Bronchial epithelial cell (primary cell): Measurements from ENCODE around the gene NTM. TPM values are rescaled to one million over a fixed set of nuclear protein-coding genes. Genes with fewer than 3 reads are reported as not detected.

ENCODE experiments used
- DNase-seq: peaks from one replicate; pipeline ENCODE4 v3.0.0-alpha.2; 2010; ENCODE audit warnings: low read depth
- FAIRE-seq: peaks from 2 replicates; lab custom pipeline; 2011; peaks lifted over from hg19 to GRCh38; lab: Jason Lieb, UNC
- H3K27me3 ChIP-seq: 2 replicates; pipeline ENCODE4 v1.5.1; 2011; ENCODE audit warnings: low read length; ENCODE audit not compliant: control insufficient read depth, insufficient read depth
- H3K36me3 ChIP-seq: 2 replicates; pipeline ENCODE4 v1.5.1; 2011; ENCODE audit warnings: low read length; ENCODE audit not compliant: control insufficient read depth, insufficient read depth
- H3K4me3 ChIP-seq: 2 replicates; pipeline ENCODE4 v1.5.1; 2011; ENCODE audit warnings: mild to moderate bottlenecking, low read depth, low read length, control low read depth
- CTCF ChIP-seq: IDR thresholded peaks from 2 replicates; pipeline ENCODE4 v1.5.1; 2011; ENCODE audit warnings: mild to moderate bottlenecking, moderate library complexity, low read length, control low read depth, inconsistent platforms; ENCODE audit not compliant: insufficient read depth, severe bottlenecking
- total RNA-seq: library from RNA; depleted of rRNA; stranded (reverse); fragments of >200 nt; gene quantifications from 2 replicates; pipeline ENCODE4 v1.2.1, GENCODE V29; 2014

Gene NTM
- total RNA-seq, 1 donor from 2014 or later = 4.2 TPM

GRCh38 chr11:131916638-131917037 is 546.2 kb downstream of the NTM start:
- no peak for TF ChIP-seq CTCF
- Histone ChIP-seq H3K4me3 (no peak overlapping the region), H3K27me3 (no peaks in the 10 kb centered on the region), H3K36me3 (no peaks in the 10 kb centered on the region)
- no peak for DNase-seq
- FAIRE-seq = no peak

GRCh38 chr11:131917634-131918384 is 547.4 kb downstream of the NTM start:
- Histone ChIP-seq H3K4me3 (no peak overlapping the region), H3K36me3 (no peaks in the 10 kb centered on the region), H3K27me3 (no peaks in the 10 kb centered on the region)
- FAIRE-seq (no peak), DNase-seq (no peak)
- no peak for TF ChIP-seq CTCF

GRCh38 chr11:131918663-131919062 is 548.2 kb downstream of the NTM start:
- DNase-seq = no peak
- Histone ChIP-seq H3K4me3 (no peak overlapping the region), H3K36me3 (no peaks in the 10 kb centered on the region), H3K27me3 (no peaks in the 10 kb centered on the region)
- FAIRE-seq = no peak
- TF ChIP-seq CTCF = no peak

GRCh38 chr11:131922220-131922619 is 551.8 kb downstream of the NTM start:
- no peaks in the 10 kb centered on the region for H3K36me3 ChIP-seq
- DNase-seq (no peak), FAIRE-seq (no peak)
- H3K27me3 ChIP-seq = no peaks in the 10 kb centered on the region
- H3K4me3 ChIP-seq = no peak overlapping the region
- TF ChIP-seq CTCF = no peak

GRCh38 chr11:131923309-131923708 is 552.9 kb downstream of the NTM start:
- DNase-seq (no peak), FAIRE-seq (no peak)
- no peaks in the 10 kb centered on the region for H3K27me3 ChIP-seq
- TF ChIP-seq CTCF = no peak
- H3K36me3 ChIP-seq = no peaks in the 10 kb centered on the region
- H3K4me3 ChIP-seq = no peak overlapping the region

- Histone ChIP-seq H3K27me3 (no peaks in the 10 kb centered on the region), H3K36me3 (no peaks in the 10 kb centered on the region), H3K4me3 (no peak overlapping the region)
- FAIRE-seq (no peak), DNase-seq (no peak)
- no peak for TF ChIP-seq CTCF
Measured at GRCh38 chr11:131924001-131924400, 553.6 kb downstream of the NTM start.
